Esophagus muscularis mucosa (tissue), 3 donors: Measurements from ENCODE around the gene FADS3.

Experiments used
- POLR2AphosphoS5 ChIP-seq, 2 donors: sonication (generic); formaldehyde crosslinking; IDR thresholded peaks; one replicate each; pipeline ENCODE4 v1.6.1; 2017; ENCODE audit warnings: antibody characterized with exemption in 2 of 2
- TF ChIP-seq, protein P1 (sequence below), 3 experiments: fragments of 200-600 bp in 2 of 3; fragments of 450-650 bp in 1 of 3; sonication (generic) in 2 of 3; IDR thresholded peaks; one replicate each; pipeline ENCODE4 v1.5.1; 2017 to 2019; ENCODE audit warnings: antibody characterized with exemption in 3 of 3, mild to moderate bottlenecking in 2 of 3, moderate library complexity in 1 of 3

DNA sequence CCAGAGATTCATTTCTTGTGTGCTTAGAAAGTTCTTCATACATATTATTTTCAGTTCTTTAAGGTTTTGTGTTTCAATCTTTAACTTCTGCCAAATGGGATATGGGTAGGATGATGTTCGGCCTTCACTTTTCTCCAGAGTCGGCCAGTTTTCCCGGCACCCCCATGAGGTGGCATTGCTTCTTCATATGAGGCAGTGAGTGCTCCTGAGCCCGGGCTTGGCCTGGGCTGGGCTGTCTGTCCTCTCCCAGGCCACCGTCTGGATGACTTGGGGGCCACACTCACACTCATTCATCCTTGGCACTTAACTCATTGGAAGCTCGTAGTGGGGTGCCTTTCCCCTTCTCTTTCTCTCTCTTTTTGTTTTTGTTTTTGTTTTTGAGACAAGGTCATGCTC lies 39.4 kb downstream of the FADS3 start:
- TF ChIP-seq POLR2AphosphoS5 (IDR thresholded peaks at IDR 0.05), result no peak
- TF ChIP-seq, protein P1, sequence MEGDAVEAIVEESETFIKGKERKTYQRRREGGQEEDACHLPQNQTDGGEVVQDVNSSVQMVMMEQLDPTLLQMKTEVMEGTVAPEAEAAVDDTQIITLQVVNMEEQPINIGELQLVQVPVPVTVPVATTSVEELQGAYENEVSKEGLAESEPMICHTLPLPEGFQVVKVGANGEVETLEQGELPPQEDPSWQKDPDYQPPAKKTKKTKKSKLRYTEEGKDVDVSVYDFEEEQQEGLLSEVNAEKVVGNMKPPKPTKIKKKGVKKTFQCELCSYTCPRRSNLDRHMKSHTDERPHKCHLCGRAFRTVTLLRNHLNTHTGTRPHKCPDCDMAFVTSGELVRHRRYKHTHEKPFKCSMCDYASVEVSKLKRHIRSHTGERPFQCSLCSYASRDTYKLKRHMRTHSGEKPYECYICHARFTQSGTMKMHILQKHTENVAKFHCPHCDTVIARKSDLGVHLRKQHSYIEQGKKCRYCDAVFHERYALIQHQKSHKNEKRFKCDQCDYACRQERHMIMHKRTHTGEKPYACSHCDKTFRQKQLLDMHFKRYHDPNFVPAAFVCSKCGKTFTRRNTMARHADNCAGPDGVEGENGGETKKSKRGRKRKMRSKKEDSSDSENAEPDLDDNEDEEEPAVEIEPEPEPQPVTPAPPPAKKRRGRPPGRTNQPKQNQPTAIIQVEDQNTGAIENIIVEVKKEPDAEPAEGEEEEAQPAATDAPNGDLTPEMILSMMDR (IDR thresholded peaks at IDR 0.05), result no peak
